Measurements from ENCODE around the gene STK11. TPM values are rescaled to one million over a fixed set of nuclear protein-coding genes. Genes with fewer than 3 reads are reported as not detected.

The STK11 gene
- total and polyA plus RNA-seq, 2 of the 4 experiments (the other 2 are of a cell fraction): 39.3 to 42.8 TPM

- H3K9me3 ChIP-seq (ENCODE audit: control insufficient read depth, insufficient read depth, low read length): no peaks in the 10 kb centered on the region
- H2BK120ac ChIP-seq (ENCODE audit: low read depth, low read length): peak within 1 kb of the TSS; percentile 58; the same call in 1 of the 2 replicates
- H3K23ac ChIP-seq (ENCODE audit: low read depth, low read length): peak within 1 kb of the TSS; percentile 89
- POLR2A ChIA-PET (ENCODE audit: unreplicated experiment): interaction anchor here (0.9 to 1.0 kb wide), 2 partner anchors 27 to 28 kb away, joined by 3 to 17 read pairs; no protein-coding TSS in a partner anchor
- dilution Hi-C loops (cut with HindIII; ENCODE audit: low sequenced_read_pairs, unreplicated experiment): no loop called here
- TF ChIP-seq MXI1 (IDR thresholded peaks at IDR 0.05; ENCODE audit: borderline replicate concordance, low read depth, low read length): peak; percentile 68; the same call in 1 of the 2 replicates
- TF ChIP-seq RCOR1 (IDR thresholded peaks at IDR 0.05; ENCODE audit: insufficient replicate concordance, low read length): no peak
- peak; percentile 90 for TF ChIP-seq BHLHE40 (IDR thresholded peaks at IDR 0.05; ENCODE audit: low read depth, low read length)
- no peak for TF ChIP-seq RAD21 (IDR thresholded peaks at IDR 0.05; ENCODE audit: low read length)
- no peak for TF ChIP-seq CHD1 (IDR thresholded peaks at IDR 0.05; ENCODE audit: low read depth, low read length)
- TF ChIP-seq CEBPB (IDR thresholded peaks at IDR 0.05; ENCODE audit: low read depth, low read length): no peak
- peak; percentile 56; the same call in 1 of the 2 replicates for TF ChIP-seq POLR2A (IDR thresholded peaks at IDR 0.05; ENCODE audit: low read depth, low read length)
- TF ChIP-seq NFE2L2 (IDR thresholded peaks at IDR 0.05; ENCODE audit: low read depth, low read length): no peak
- peak; percentile 63; the same call in 1 of the 2 replicates for TF ChIP-seq MAZ (IDR thresholded peaks at IDR 0.05; ENCODE audit: borderline replicate concordance, low read depth, low read length)
- H2AK5ac ChIP-seq (ENCODE audit: low read depth, low read length): peak within 1 kb of the TSS; percentile 83; the same call in 1 of the 2 replicates
- H3K56ac ChIP-seq (ENCODE audit: extremely low read depth, insufficient read depth, low read length): peak within 1 kb of the TSS; percentile 43; the same call in 1 of the 2 replicates
- peak within 1 kb of the TSS; percentile 95 for H2AFZ ChIP-seq (replicated peaks; ENCODE audit: low read length, poor library complexity)
- TSS peak; percentile 83 for BruUV-seq (replicated peaks)
- peaks cover 10% of the 10 kb centered on the region for H4K20me1 ChIP-seq (ENCODE audit: insufficient read depth, low read length)
- H3K4ac ChIP-seq (ENCODE audit: low read depth, low read length): peak within 1 kb of the TSS; percentile 87
- H3K36me3 ChIP-seq (ENCODE audit: control insufficient read depth, insufficient read depth, low read length): no peaks in the 10 kb centered on the region; the same call in 1 of the 2 replicates
- H3K27ac ChIP-seq (ENCODE audit: insufficient read depth, low read length): peak within 1 kb of the TSS; percentile 83
- no peak within 1 kb of the TSS; the same call in 2 of the 3 replicates for H2BK15ac ChIP-seq (ENCODE audit: low read depth, low read length)
- no peak within 1 kb of the TSS; the same call in 1 of the 2 replicates for H4K91ac ChIP-seq (ENCODE audit: insufficient read depth, low read depth, low read length)
- peak within 1 kb of the TSS; percentile 96 for H2AK9ac ChIP-seq (replicated peaks; ENCODE audit: low read depth, low read length, poor library complexity)
- H3K4me1 ChIP-seq (ENCODE audit: control insufficient read depth, insufficient read depth, low read length): peaks cover 25% of the 10 kb centered on the region
- peak within 1 kb of the TSS; percentile 76 for H3K4me3 ChIP-seq (ENCODE audit: insufficient read depth, low read depth, low read length)
- peak within 1 kb of the TSS; percentile 99 for H3K4me2 ChIP-seq (ENCODE audit: low read depth, low read length)
- peaks cover 4 to 45% of the 10 kb centered on the region in 2 experiments; a peak in 2 of 4 replicates for H3K79me1 ChIP-seq (ENCODE audit: low read depth in 1 of 2, low read length in 2 of 2)
- peak within 1 kb of the TSS; percentile 78 for H3K14ac ChIP-seq (replicated peaks; ENCODE audit: low read depth, low read length)
- peak within 1 kb of the TSS; percentile 72 for H4K5ac ChIP-seq (ENCODE audit: low read depth, low read length)
- peak; percentile 95 for DNase-seq
- H4K8ac ChIP-seq (ENCODE audit: low read depth in 2 of 2, low read length in 2 of 2): peak within 1 kb of the TSS; percentile 64 to 84; a peak in 2 of 4 replicates
- CTCF ChIA-PET: interaction anchor here (0.8 kb wide), 1 partner anchor 25 kb away, joined by 3 read pairs; no protein-coding TSS in a partner anchor
- peak within 1 kb of the TSS; percentile 84 for H3K9ac ChIP-seq (ENCODE audit: low read depth, low read length)
- WGBS, 2 experiments (ENCODE audit: extremely low coverage in 2 of 2, insufficient read length in 1 of 2): 0% methylated on average over 60 of the region's 79 CpGs; no CpG with 5 or more reads in 1 of the 2 experiments
- no peaks in the 10 kb centered on the region for H3K9me1 ChIP-seq (ENCODE audit: insufficient read depth, low read length)
- no peak within 1 kb of the TSS for H2BK20ac ChIP-seq (ENCODE audit: low read depth, low read length)
- no peak within 1 kb of the TSS for H3K18ac ChIP-seq (ENCODE audit: low read depth, low read length)
- H2BK5ac ChIP-seq (ENCODE audit: low read depth, low read length, poor library complexity, severe bottlenecking): peak within 1 kb of the TSS; percentile 70
- intact Hi-C loops (cut with micrococcal nuclease): loop anchor here (2.0 kb wide), 2 partner anchors 233 to 315 kb away; partner anchors contain the start of gene ARID3A
- peak; percentile 66 for ATAC-seq (ENCODE audit: low read depth)
- in situ Hi-C loops (cut with MboI; ENCODE audit: low sequenced_read_pairs): no loop called here
- no peaks in the 10 kb centered on the region for H3K27me3 ChIP-seq (ENCODE audit: control insufficient read depth, insufficient read depth, low read length)
Observed at GRCh38 chr19:1241417-1242095, 36.0 kb downstream of the STK11 start, which contains the start of gene ATP5F1D. Gene ATP5F1D, plus strand, starts transcription at chr19:1241751. Its CDS starts 100 bp downstream, at chr19:1241851.

Data from IMR-90 (cell line).